ENCODE measurements around the gene SLC36A2.

SLC36A2 gene

GRCh38 chr5:151281001-151281639 lies 66.2 kb downstream of the SLC36A2 start:
- no peak for DNase-seq

DNA sequence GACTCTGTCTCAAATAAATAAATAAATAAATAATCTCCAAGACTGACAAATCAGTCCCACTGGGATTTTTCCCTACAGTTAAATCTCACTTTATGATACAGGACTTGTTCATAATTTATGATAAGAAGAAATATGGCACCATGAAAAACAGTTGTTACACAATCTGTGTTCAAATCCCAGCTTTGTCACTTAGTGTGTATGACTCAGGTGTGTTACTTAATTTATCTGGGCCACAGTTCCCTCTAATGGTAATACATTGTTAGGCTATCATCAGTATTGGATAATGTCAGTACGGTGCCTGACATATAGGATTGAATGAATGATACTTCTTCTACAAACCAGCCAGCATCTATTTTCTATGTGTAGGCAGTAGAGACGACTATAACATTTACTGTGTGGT lies 66.9 kb downstream of the SLC36A2 start:
- no peak for DNase-seq

GRCh38 chr5:151278845-151279244 lies 68.5 kb downstream of the SLC36A2 start:
- no peak for DNase-seq

GRCh38 chr5:151275803-151276202 lies 71.6 kb downstream of the SLC36A2 start:
- DNase-seq: no peak

DNA sequence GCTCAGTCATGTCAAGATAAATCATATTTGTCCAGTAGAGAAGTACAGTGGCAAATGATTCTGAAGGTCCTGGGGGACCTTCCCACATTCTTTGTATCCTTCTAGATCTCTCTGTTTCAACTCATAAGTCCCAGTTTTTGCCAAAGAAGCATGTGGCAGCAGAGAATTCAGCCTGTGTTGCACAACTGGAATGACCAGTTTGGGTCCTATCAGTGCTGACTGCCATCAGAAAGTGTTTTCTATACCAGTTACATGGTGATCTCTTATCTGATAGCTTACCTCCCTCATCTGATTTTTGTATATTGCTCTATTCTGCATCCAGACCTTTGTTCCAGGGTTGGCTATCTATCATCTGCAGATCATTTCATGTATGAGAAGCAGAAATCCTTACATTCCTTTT lies 72.7 kb downstream of the SLC36A2 start:
- no peak for DNase-seq

GRCh38 chr5:151271336-151271735 lies 76.0 kb downstream of the SLC36A2 start:
- no peak for DNase-seq

DNA sequence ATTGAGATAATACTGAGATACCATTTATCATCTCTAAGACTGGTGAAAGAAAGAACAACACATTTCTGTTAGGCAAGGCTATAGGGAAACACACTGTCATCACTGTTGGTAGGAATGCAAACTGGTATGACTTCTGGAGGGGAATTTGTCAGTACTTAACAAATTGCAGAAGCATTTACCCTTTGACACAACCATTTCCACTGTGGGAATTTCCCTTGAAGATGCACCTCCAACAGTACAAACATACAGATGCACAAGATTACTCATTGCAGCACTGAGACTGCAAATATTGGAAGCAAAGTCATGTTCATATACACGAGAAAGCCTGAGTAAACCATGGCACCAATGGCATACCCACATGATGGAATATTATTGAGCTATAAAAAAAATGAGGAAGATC lies 76.8 kb downstream of the SLC36A2 start:
- no peak for DNase-seq

DNA sequence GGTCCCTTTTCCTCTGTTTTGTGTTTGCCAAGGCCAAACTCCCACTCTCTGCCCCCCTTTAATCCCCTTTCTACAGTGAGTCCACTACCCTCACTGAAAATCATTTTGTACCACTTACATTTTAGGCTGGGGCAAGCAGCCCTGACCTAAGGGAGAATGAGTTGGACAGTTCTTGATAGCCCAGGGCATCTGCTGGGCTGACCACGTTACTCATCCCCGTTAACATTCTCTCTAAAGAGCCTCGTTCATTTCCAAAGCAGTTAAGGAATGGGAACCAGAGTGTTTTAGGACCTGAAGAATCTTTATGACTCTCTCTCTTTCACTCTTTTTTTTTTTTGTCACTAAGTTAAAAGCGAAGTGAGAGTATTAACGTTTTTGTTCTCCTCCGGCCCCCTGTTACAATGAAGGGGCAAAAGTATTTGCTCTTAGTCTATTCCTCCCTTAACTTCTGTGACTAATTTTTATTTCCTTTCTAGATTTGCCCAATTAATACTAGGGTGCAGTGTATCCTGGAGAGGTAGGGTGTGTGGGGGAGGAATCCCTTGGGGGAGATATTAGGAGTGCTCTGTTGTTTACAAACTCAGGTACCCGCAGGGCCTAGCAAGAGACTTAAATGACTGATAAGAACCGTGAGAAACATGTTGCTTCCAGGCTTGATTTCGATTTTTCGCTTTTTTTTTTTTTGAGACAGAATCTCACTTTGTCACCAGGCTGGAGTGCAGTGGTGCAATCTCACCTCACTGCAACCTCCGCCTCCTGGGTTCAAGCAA lies 79.7 kb downstream of the SLC36A2 start:
- no peak for DNase-seq

Data from activated CD4-positive, alpha-beta T cell treated with anti-CD3 and anti-CD28 coated beads for 4 hours (primary cell).